CD14-positive monocyte (primary cell): ENCODE measurements around the gene STARD3. TPM values are rescaled to one million over a fixed set of nuclear protein-coding genes. Genes with fewer than 3 reads are reported as not detected.
A peak's percentile ranks its signal among the peaks of the same experiment; 100 is the strongest.

ENCODE experiments used
- DNase-seq, 3 donors: peaks; one replicate each; pipeline ENCODE4 v3.0.0-alpha.2; 2011 to 2022
- H2AFZ ChIP-seq: 2 replicates; pipeline ENCODE4 v1.6.0; 2012; ENCODE audit warnings: mild to moderate bottlenecking, low read depth, low read length, inconsistent platforms; ENCODE audit not compliant: insufficient read depth, poor library complexity, severe bottlenecking
- H3K27ac ChIP-seq, 2 donors: 1 replicate in 1 of 2; 2 replicates in 1 of 2; pipeline ENCODE4 v1.5.1; 2012 to 2013; ENCODE audit warnings: low read length in 2 of 2, control low read depth in 1 of 2, inconsistent platforms in 1 of 2, low read depth in 1 of 2, mild to moderate bottlenecking in 1 of 2
- H3K27me3 ChIP-seq, 2 donors: one replicate each; pipeline versions ENCODE4 v1.6.0 to v1.6.1; 2011 to 2013; ENCODE audit warnings: low read length in 2 of 2; ENCODE audit not compliant: control insufficient read depth in 2 of 2, insufficient read depth in 2 of 2
- H3K36me3 ChIP-seq, 2 donors: replicated peaks in 1 of 2; 1 replicate in 1 of 2; 2 replicates in 1 of 2; pipeline versions ENCODE4 v1.5.1 to v1.6.1; 2012 to 2013; ENCODE audit warnings: low read length in 2 of 2, control low read depth in 1 of 2, inconsistent platforms in 1 of 2, mild to moderate bottlenecking in 1 of 2; ENCODE audit not compliant: insufficient read depth in 2 of 2, control insufficient read depth in 1 of 2
- H3K4me1 ChIP-seq, 2 donors: 1 replicate in 1 of 2; 2 replicates in 1 of 2; pipeline versions ENCODE4 v1.5.1 to v1.6.1; 2012 to 2013; ENCODE audit warnings: low read length in 2 of 2, control low read depth in 1 of 2, inconsistent platforms in 1 of 2, mild to moderate bottlenecking in 1 of 2, moderate library complexity in 1 of 2; ENCODE audit not compliant: insufficient read depth in 2 of 2, control insufficient read depth in 1 of 2
- H3K4me2 ChIP-seq: replicated peaks from 2 replicates; pipeline ENCODE3; 2012; ENCODE audit warnings: low read length, moderate library complexity, mild to moderate bottlenecking; ENCODE audit not compliant: poor library complexity, severe bottlenecking; ENCODE audit errors: extremely low read depth
- H3K4me3 ChIP-seq, 3 experiments: fragments of 200-600 bp in 1 of 3; sonication (generic) in 1 of 3; replicated peaks in 1 of 3; 1 replicate in 2 of 3; 2 replicates in 1 of 3; pipeline ENCODE4 v1.5.1; 2011 to 2013; ENCODE audit warnings: low read length in 3 of 3, mild to moderate bottlenecking in 3 of 3, control low read depth in 2 of 3, low read depth in 2 of 3, inconsistent platforms in 1 of 3, moderate library complexity in 1 of 3
- H3K79me2 ChIP-seq: 2 replicates; pipeline ENCODE4 v1.6.0; 2012; ENCODE audit warnings: mild to moderate bottlenecking, control low read depth, inconsistent platforms, low read length, moderate library complexity; ENCODE audit not compliant: insufficient read depth
- H3K9ac ChIP-seq: 2 replicates; pipeline ENCODE4 v1.6.0; 2017; ENCODE audit warnings: low read length, mild to moderate bottlenecking; ENCODE audit not compliant: insufficient read depth, poor library complexity, severe bottlenecking
- H3K9me3 ChIP-seq, 2 donors: replicated peaks in 1 of 2; 1 replicate in 1 of 2; 2 replicates in 1 of 2; pipeline versions ENCODE4 v1.5.1 to v1.6.1; 2012 to 2013; ENCODE audit warnings: low read length in 2 of 2, control low read depth in 1 of 2; ENCODE audit not compliant: control insufficient read depth in 1 of 2, insufficient read depth in 1 of 2
- H4K20me1 ChIP-seq: 2 replicates; pipeline ENCODE4 v1.6.0; 2012; ENCODE audit warnings: mild to moderate bottlenecking, low read length, control low read depth, moderate library complexity; ENCODE audit not compliant: insufficient read depth
- H3K27ac Mint-ChIP-seq, 7 donors: one replicate each; pipeline ENCODE4 v1.8.0; 2020; ENCODE audit warnings: mild to moderate bottlenecking in 7 of 7, mixed read lengths in 7 of 7, moderate library complexity in 6 of 7, inconsistent platforms in 2 of 7
- H3K27me3 Mint-ChIP-seq, 3 donors: one replicate each; pipeline ENCODE4 v1.8.0; 2021 to 2022; ENCODE audit warnings: low read depth in 3 of 3, mild to moderate bottlenecking in 3 of 3, mixed read lengths in 3 of 3, moderate library complexity in 3 of 3, inconsistent platforms in 1 of 3
- H3K36me3 Mint-ChIP-seq, 2 donors: one replicate each; pipeline ENCODE4 v1.8.0; 2020; ENCODE audit warnings: mixed read lengths in 2 of 2, inconsistent platforms in 1 of 2, mild to moderate bottlenecking in 1 of 2
- H3K4me1 Mint-ChIP-seq: one replicate; pipeline ENCODE4 v1.8.0; 2020; ENCODE audit warnings: mild to moderate bottlenecking, mixed read lengths
- H3K4me3 Mint-ChIP-seq, 2 donors: one replicate each; pipeline ENCODE4 v1.8.0; 2020; ENCODE audit warnings: mild to moderate bottlenecking in 2 of 2, mixed read lengths in 2 of 2, moderate library complexity in 1 of 2
- H3K9me3 Mint-ChIP-seq, 7 donors: one replicate each; pipeline ENCODE4 v1.8.0; 2020 to 2022; ENCODE audit warnings: mixed read lengths in 7 of 7, mild to moderate bottlenecking in 6 of 7, moderate library complexity in 6 of 7, inconsistent platforms in 2 of 7
- CTCF ChIP-seq: fragments of 200-600 bp; IDR thresholded peaks from one replicate; pipeline ENCODE4 v1.8.0; 2022; ENCODE audit warnings: antibody characterized with exemption, mild to moderate bottlenecking
- WGBS: methylation state at CpG from one replicate; pipeline ENCODE4 v1.1.5; 2013; ENCODE audit warnings: missing lambda C conversion rate; ENCODE audit not compliant: insufficient coverage; 5-methylcytosine and 5-hydroxymethylcytosine counted together
- intact Hi-C, 2 donors: fragments of 100-400 bp; cut with micrococcal nuclease; formaldehyde crosslinking; loops; one replicate each; pipeline versions ENCODE4 v1.15.0 to v1.15.1; 2023
- polyA plus RNA-seq, 3 donors: library from polyadenylated mRNA; depleted of rRNA in 1 of 3; unstranded in 2 of 3; stranded (reverse) in 1 of 3; fragments of 300-500 nt in 2 of 3; fragments of >200 nt in 1 of 3; fragmentation: Illumina TruSeq in 2 of 3; gene quantifications; 1 replicate in 2 of 3; 2 replicates in 1 of 3; pipeline ENCODE4 v1.2.3, GENCODE V29; 2012 to 2021

Gene STARD3
- polyA plus RNA-seq, 3 donors, result 35.1 to 114 (median 45.3) TPM

DNA sequence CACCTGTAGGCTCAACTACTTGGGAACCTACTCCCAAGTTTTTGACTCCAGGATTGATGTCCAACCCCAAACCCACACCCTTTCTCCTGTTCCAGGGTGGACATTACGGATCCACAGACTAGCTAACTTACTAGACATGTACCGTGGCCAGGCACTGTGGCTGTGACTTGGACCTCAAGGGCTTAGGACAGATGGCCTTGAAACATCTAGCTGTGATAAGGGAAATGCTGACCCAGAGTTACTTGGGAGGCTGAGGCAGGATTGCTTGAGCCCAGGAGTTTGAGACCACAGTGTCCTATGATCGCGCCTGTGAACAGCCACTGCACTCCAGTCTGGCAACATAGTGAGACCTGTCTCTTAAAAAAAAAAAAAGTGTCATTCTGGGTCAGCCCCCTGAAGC is 4.2 kb downstream of the STARD3 start:
- no peak overlapping the region for H2AFZ ChIP-seq
- DNase-seq, result no peak
- H3K36me3 ChIP-seq, result peaks cover 0 to 6% of the 10 kb centered on the region in 2 donors
- 100% methylated on average over 3 of the region's 4 CpGs for WGBS
- Mint-ChIP-seq H3K9me3 (peaks cover 0 to 1% (median 0%) of the 10 kb centered on the region in 7 donors), H3K4me3 (no peak overlapping the region), H3K27ac (peak overlapping the region in 3 of 7 donors; percentile 13 to 82 (median 72)), H3K36me3 (peaks cover 16 to 27% of the 10 kb centered on the region in 2 donors), H3K4me1 (peaks cover 69% of the 10 kb centered on the region), H3K27me3 (peaks cover 0 to 3% (median 0%) of the 10 kb centered on the region in 3 donors)
- intact Hi-C loops, result no loop called here
- H3K27me3 ChIP-seq, result no peaks in the 10 kb centered on the region
- H3K9me3 ChIP-seq, result no peaks in the 10 kb centered on the region
- H3K4me2 ChIP-seq, result peak overlapping the region; percentile 33
- peaks cover 93% of the 10 kb centered on the region for H3K79me2 ChIP-seq
- H3K9ac ChIP-seq, result no peak overlapping the region
- TF ChIP-seq CTCF, result no peak
- peaks cover 59 to 70% of the 10 kb centered on the region in 2 donors for H3K4me1 ChIP-seq
- peaks cover 84% of the 10 kb centered on the region for H4K20me1 ChIP-seq
- H3K4me3 ChIP-seq, result peak overlapping the region in 1 of 3 experiments; percentile 25
- H3K27ac ChIP-seq, result peak overlapping the region in 1 of 2 donors; percentile 54

DNA sequence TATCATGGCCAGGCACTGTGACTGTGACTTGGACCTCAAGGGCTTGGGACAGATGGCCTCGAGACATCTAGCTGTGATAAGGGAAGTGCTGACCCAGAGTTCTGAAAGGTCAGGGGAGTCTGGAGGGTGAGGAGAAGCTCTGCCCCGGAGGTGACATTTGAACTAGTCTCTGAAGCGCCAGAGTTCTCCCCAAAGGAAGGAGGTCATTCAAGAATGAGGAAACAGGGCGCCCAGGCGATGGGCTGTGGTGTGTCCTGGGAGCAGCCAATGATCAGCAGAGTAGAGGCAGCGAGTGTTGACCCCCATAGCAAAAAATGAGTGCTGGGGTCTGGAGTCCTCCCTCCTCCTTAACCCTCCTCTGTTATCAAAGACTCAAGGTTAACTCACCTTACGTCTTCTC is 4.9 kb downstream of the STARD3 start:
- peaks cover 52 to 62% of the 10 kb centered on the region in 2 donors for H3K4me1 ChIP-seq
- peak; percentile 27 to 48 (median 32) for DNase-seq
- Mint-ChIP-seq H3K27me3 (peaks cover 0 to 3% (median 0%) of the 10 kb centered on the region in 3 donors), H3K27ac (peak overlapping the region; percentile 4 to 92 (median 68)), H3K4me3 (peak overlapping the region; percentile 1 to 12), H3K4me1 (peaks cover 61% of the 10 kb centered on the region), H3K36me3 (peaks cover 16 to 31% of the 10 kb centered on the region in 2 donors), H3K9me3 (peaks cover 0 to 1% (median 0%) of the 10 kb centered on the region in 7 donors)
- peak overlapping the region in 1 of 3 experiments; percentile 31 for H3K4me3 ChIP-seq
- H3K9me3 ChIP-seq, result no peaks in the 10 kb centered on the region
- no peak for TF ChIP-seq CTCF
- intact Hi-C loops, result no loop called here
- WGBS, result 14% methylated on average over 3 of the region's 7 CpGs
- H3K27ac ChIP-seq, result peak overlapping the region in 1 of 2 donors; percentile 44
- peaks cover 92% of the 10 kb centered on the region for H4K20me1 ChIP-seq
- no peak overlapping the region for H3K9ac ChIP-seq
- H2AFZ ChIP-seq, result no peak overlapping the region
- peaks cover 99% of the 10 kb centered on the region for H3K79me2 ChIP-seq
- peaks cover 0 to 10% of the 10 kb centered on the region in 2 donors for H3K36me3 ChIP-seq
- peak overlapping the region; percentile 27 for H3K4me2 ChIP-seq
- H3K27me3 ChIP-seq, result no peaks in the 10 kb centered on the region
